Islet of Langerhans (tissue), 1 donor: ENCODE measurements around the gene LSM5.

Experiments used
- FAIRE-seq: peaks from one replicate; lab custom pipeline; 2011; peaks lifted over from hg19 to GRCh38; lab: Jason Lieb, UNC

The LSM5 gene

GRCh38 chr7:32490127-32490796, at the start of gene LSM5:
Gene LSM5, minus strand, starts transcription at chr7:32490380. Its CDS starts 15 bp downstream, at chr7:32490365.
- FAIRE-seq = peak; percentile 92

- FAIRE-seq = no peak
Measured at GRCh38 chr7:32539366-32539765, 49.2 kb upstream of the LSM5 start.

- no peak for FAIRE-seq
Measured at GRCh38 chr7:32537760-32538159, 47.6 kb upstream of the LSM5 start.

DNA sequence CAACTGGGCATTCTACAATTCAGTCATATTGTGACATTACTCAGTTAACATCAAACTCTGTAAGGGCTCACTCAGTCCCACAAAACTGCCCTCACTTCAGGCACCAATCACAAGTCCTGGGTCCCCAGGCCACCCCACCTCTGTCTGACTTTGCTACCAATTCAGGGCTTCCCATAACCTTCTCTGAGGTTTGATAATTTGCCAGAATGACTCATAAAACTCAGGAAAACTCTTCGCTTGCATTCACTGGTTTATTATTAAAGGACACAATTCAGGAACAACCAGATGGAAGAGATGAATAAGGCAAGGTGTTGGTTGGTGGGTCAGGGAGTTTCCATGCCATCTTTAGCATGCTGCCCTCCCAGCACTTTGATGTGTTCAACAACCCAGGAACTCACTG, 46.4 kb upstream of the LSM5 start:
- FAIRE-seq = no peak

GRCh38 chr7:32536016-32536415, 45.8 kb upstream of the LSM5 start:
- no peak for FAIRE-seq

DNA sequence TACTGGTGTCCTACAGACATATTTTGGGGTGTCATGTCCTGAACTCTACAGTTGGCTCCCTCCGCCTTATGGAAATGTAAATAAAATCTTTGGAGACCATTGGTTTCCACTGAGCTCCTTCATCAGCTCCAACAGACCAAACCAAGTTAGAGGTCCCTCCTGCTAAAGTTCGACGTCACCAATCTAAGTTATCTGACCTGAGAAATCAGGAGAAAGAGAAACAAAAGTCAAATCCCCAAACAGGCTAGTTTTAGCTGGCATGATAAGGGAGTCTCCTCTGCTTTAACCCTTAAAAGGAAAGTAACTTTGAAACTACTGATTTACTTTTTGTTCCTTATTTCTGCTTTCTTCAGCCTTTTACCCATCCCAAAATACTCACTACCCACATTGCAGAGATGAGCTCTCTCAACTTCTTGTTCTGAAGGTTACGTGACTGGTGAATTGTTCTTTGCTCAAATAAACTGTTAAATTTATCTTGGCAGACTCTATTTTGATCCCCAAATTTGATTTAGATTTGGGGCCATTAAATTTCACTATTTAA, 45.1 kb upstream of the LSM5 start:
- FAIRE-seq = no peak

DNA sequence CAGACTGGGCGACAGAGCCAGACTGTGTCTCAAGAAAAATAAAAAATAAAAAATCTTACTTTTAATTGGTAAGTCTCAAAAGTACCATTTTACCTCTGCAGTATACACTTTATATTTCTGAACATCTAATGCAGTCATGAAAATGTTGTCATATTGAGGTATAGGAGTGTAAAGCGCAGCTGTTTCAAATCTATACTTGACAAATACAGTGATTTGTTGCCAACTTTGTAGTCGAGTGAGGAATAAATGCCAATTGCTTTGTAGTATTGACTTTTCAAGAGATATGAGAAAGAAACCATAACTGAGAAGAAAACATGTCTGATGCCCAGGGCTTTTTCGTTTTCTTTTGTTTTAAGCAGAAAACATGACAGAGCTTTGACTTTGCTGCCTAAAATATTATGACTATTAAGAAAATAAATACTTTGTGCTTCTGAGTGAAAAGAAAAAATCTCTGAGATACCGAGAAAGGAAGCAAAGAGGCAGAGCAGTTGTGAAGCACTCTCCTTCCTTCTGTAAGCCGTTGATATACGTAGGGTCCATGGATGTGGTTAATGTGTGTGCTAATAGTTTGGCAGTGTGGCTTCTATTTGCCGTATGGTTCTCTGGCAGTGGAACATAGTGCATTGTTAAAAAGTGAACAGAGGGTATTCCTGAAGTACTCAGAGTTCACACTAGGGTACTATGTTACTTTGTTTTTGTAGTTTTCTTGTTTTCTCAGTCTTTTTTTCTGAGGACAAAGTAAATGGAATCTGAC, 43.3 kb upstream of the LSM5 start:
- no peak for FAIRE-seq

DNA sequence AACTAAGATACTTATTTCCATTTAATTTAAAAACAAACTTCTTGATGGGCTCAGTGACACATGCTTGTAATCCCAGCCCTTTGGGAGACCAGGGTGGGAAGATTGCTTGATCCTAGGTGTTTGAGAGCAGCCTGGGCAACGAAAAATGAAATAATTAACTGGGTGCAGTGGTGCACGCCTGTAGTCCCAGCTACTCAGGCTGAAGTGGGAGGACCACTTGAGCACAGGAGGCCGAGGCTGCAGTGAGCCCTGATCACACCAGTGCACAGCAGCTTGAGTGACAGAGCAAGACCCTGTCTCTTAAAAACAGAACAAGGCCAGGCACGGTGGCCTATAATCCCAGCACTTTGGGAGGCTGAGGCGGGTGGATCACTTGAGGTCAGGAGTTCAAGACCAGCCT, 42.5 kb upstream of the LSM5 start:
- FAIRE-seq = no peak

DNA sequence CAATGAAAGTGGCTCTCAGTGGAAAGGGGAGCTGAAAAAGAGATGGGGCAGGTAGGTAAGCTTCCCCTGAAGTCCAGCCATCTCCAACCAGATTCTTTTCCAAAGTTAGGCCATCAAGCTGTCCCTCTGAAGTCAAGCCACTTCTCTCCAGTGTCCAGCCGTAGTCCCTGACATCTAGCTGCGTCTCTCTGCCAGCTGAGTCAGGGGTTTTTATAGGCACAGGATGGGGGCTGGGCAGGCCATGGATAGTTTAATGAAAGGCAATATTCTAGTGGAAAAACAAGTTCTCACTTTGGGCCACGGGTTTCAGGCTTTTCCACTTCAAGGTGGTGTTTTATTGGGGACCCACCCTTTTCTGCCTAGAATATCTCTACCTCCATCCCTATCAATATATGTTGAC, 41.9 kb upstream of the LSM5 start:
- no peak for FAIRE-seq

GRCh38 chr7:32531402-32531801, 41.2 kb upstream of the LSM5 start:
- FAIRE-seq = no peak

DNA sequence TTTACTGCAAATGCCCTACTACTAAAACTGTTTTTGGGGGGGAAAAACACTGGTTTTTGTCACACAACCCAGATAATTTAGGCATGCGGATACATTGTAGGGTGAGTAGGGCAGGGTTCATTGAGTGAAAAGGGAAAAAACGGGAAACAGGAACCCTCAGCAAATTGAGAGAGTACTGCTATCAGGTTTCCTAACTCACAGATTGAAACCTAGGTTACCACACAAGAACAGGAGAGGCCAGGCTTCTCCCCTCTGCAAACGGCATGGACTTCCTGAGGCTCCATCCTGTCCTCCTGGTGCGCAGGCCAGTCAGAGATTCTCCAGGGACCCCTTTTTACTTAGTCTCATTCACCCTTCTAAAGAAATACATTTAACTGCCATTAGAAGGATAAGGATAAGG, 35.7 kb upstream of the LSM5 start:
- FAIRE-seq = no peak

- no peak for FAIRE-seq
Measured at GRCh38 chr7:32524631-32525030, 34.5 kb upstream of the LSM5 start.

DNA sequence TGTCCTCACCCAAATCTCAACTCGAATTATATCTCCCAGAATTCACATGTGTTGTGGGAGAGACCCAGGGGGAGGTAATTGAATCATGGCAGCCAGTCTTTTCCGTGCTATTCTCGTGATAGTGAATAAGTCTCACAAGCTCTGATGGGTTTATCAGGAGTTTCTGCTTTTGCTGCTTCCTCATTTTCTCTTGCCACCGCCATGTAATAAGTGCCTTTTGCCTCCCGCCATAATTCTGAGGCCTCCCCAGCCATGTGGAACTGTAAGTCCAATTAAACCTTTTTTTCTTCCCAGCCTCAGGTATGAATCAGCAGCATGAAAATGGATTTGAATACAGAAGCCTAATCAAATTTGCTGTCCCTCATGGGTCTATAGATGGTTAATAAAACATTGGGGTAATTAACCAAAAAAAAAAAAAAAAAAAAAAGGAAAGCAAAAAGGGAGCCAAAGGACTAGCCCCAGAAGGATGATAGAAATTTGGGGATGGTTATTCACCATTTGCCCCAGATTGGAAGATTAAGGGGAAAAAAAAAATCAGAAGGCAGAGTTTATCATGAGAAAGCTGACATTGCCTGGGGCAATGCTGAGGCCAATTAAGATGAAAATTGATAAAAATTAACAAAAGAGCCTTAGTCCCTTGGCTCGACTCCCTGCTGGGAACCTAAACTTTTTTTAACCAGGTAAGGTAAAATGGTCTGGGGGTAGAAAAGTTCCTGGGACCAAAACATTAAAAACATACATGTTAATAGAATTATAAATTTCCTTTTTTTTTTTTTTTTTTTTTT, 32.8 kb upstream of the LSM5 start:
- FAIRE-seq = no peak

GRCh38 chr7:32519763-32520162, 29.6 kb upstream of the LSM5 start:
- no peak for FAIRE-seq

DNA sequence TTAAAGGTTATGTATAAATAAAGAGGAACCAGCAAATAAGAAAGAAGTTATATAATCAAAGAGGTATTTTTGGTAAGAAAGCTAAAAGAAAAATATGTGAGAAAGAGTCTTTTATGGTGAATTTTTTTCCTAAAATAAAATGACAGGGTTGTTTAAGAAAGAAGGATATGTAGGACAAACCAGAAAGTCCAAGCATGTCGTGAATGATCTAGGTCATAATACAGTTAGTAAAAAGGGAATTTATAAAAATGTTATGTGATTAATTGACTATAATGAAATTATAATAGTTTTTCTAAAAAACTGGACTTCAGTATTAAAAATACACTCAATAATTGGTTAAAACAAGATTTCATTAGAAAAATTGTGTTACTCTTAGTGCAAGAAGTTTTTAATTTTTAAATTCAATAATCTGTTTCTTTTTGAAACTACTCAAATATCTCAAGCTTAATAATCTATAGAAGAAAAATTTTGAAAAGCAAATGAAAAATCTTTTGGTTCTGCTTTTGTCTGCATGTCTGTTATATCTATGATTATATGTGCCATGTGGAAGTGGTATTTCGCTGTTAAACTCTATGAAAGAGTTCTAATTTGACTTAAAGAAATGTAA, 28.5 kb upstream of the LSM5 start:
- peak; percentile 47 for FAIRE-seq

GRCh38 chr7:32516551-32517100, 26.4 kb upstream of the LSM5 start:
- no peak for FAIRE-seq

DNA sequence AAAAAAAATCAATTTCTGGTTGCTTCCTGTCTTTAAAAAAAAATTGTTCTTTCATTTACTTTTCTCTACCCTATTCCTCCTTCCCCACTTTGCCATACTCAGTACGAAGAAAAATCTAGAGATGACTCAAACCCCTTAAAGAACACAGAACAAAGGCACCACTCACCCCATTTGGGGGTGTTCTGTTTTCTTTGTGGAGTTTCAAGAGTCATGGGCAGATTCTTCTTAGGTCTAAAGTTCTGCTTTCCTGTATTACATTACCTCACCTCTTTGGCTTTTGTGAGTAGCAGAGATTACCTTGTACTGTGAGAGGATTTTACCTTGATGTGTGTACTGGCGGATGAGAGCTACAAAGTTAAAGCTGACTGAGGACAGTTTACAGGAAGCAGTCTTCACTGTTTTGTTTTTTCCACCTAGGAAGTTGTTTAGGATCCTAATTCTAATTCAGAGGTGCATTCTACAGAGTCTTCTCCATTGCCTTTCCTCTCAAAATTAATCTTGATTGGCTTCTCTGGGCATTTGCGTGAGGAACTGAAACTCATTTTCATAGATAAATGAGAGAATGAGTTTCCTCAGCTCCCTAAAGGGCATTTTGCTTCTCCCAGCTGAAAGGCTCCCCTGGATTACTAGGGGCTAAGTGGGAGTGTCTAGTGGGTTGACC, 25.8 kb upstream of the LSM5 start:
- FAIRE-seq = no peak

GRCh38 chr7:32513210-32513609, 23.0 kb upstream of the LSM5 start:
- no peak for FAIRE-seq

- FAIRE-seq = no peak
Measured at GRCh38 chr7:32511791-32512190, 21.6 kb upstream of the LSM5 start.

- no peak for FAIRE-seq
Measured at GRCh38 chr7:32507414-32507813, 17.2 kb upstream of the LSM5 start.

- no peak for FAIRE-seq
Measured at GRCh38 chr7:32506266-32507054, 16.3 kb upstream of the LSM5 start.
